GM18520 (cell line): Measurements from ENCODE around the gene ADCK2.
"Not testable (repeated sequence)": the region's sequence is repeated elsewhere in the genome, so short reads cannot be mapped to it uniquely, and the experiment has no call there.

Experiments used
- ATAC-seq: cut with Tn5 transposase; IDR thresholded peaks from one replicate; pipeline ENCODE4 v1.9.1; 2021; ENCODE audit not compliant: unreplicated experiment

ADCK2 gene

GRCh38 chr7:140673774-140674155, 1.0 kb downstream of the ADCK2 start:
- no peak for ATAC-seq

- no peak for ATAC-seq
These were observed 1.6 kb downstream of the ADCK2 start for GRCh38 chr7:140674356-140674800.

DNA sequence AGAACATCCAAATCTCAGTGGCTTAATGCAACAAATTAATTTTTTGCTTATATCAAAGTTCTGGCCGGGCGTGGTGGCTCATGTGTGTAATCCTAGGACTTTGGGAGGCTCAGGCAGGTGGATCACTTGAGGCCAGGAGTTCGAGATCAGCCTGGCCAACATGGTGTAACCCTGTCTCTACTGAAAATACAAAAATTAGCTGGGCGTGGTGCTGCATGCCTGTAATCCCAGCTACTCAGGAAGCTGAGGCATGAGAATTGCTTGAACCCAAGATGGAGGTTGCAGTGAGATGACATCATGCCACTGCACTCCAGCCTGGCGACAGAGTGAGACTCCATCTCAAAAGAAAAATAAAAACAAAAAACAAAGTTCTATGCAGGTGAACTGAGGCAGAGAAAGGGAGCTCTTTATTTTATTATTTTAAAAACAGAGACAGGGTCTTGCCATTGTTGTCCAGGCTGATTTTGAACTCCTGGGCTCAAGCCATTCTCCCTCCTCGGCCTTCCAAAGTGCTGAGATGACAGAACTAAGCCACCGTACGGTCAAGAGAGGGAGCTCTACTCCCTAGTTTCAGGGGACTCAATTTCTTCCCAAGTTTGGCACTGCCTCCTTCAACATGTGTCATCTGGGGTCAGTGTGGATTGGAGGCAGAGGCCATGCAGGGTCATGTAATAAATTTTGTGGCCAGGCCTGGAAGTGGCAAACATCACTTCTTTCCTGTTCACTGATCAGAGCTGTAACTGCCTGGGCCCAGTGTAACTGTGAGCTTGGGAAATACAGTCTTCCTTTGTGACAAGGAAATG, 2.4 kb downstream of the ADCK2 start:
- no peak for ATAC-seq

GRCh38 chr7:140675726-140676125, 3.0 kb downstream of the ADCK2 start:
- no peak for ATAC-seq

DNA sequence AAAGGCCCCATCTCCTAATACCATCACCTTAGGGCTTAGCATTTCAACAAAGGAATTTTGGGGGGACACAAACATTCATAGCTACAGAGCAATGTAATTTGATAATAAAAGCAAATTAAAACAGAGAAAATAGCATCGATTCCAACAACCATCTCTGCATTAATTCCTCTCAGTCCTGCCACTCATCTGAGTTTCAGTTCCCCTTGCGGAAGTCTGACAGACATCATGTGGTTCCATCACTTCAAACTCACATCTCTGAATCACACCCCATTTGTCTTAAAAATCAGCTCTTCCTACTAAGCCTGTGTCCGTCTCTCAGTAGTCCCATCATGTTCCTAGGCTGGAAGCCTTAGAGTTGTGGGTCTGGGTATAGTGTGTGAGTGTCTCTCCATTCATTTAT, 3.6 kb downstream of the ADCK2 start:
- ATAC-seq: peak; percentile 56

GRCh38 chr7:140676956-140677355, 4.2 kb downstream of the ADCK2 start:
- ATAC-seq: not testable (repeated sequence)

DNA sequence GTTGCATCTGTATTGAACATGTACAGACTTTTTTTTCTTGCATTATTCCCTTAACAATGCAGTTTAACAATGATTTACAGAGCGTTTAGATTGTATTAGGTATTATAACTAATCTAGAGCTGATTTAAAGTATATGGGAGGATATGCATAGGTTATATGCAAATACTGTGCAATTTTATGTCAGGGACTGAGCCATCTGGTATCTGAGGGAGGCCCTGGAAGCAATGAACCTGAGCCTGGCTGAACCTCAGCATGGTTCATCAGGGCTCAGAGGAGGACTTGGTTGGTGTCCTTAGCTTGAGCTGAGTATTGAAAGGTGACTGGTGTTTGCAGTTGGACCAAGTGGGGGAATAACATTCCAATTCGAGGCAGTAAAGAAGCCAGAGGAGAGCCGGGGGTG, 4.8 kb downstream of the ADCK2 start:
- no peak for ATAC-seq

DNA sequence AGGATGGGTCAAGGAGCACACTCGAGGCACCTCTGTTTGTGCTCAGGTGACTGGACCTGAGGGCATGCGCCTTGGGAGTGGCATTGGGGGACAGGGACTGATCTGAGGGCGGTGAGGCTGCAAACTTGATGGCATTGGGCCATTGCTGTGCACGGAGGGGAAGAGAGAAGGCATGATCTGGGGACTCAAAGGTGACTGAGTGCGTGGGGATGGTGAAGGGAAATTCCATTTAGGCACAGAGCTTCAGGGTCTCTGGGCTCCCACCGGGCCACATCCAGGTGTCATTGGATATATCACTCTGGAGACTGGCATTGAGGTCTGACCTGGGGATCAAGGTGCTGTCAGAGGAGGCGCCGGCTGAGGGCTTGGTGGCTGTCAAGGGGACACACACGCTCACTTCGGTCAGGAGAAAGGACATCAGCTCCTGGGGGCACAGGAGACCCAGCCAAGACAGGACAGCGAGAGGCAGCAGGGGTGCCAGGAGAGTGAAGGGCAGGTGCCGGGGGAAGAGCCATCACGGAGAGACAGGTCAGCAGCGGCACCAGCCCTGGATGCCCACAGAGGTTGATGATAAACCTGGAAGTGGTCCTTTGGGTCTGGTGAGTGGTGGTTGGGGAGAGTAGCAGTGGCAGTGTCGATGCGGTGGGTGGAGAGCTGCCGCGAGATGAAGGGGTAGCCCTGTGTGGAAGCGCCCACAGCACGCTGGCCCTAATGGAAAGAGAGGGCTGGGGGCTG, 5.5 kb downstream of the ADCK2 start:
- no peak for ATAC-seq

DNA sequence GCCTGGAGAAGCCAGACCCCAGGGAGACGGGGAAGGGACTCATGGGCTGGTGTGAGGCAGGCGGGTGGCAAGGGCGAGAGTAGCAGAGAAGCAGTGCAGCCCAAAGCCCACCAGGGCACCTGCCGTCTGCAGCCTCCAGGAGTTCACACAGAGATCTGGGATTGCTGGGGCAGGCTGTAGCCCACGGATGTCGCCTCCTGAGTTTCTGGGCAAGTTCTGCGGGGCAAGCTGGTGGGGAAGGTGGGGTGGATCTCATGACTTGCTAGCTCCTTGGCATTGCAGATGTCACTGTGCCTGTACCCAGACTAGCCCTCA, 6.0 kb downstream of the ADCK2 start:
- ATAC-seq: no peak

DNA sequence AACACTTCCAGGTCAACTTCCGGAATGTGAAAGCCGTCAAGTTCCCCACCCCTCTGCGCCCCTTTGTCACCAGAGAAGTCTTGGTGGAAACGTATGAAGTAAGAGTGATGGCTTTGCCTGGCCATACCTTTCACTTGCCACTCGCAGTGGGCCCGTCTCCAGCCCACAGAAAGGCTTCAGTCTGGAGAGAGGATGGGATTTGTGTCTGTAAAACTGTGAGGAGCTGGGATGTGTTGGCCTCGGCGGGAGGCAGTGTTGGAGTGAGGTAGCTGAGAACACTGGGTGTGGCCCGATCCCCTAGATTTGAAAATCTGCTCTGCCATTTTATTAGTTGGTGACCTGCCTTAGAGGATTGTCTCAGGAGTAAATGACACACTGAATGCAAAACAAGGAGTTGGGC, 6.4 kb downstream of the ADCK2 start:
- ATAC-seq: no peak

DNA sequence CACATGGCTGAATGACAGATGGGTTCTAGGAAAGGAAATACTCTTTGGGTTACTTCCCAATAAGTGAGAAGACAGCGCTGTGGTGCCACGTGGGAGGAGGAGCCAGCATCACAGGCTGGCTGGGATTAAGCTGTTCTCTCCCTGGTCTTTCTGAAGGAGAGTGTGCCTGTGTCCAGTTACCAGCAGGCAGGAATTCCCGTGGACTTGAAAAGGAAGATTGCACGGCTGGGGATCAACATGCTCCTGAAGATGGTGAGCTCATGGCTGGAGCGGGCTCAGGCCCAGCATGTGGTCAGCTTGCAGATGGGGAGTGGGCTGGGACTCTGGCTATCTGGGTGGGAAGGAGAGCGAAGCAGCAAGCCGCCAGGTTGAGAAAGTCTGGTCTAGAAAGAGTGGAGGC, 8.1 kb downstream of the ADCK2 start:
- ATAC-seq: no peak

GRCh38 chr7:140681766-140682165, 9.0 kb downstream of the ADCK2 start:
- no peak for ATAC-seq

DNA sequence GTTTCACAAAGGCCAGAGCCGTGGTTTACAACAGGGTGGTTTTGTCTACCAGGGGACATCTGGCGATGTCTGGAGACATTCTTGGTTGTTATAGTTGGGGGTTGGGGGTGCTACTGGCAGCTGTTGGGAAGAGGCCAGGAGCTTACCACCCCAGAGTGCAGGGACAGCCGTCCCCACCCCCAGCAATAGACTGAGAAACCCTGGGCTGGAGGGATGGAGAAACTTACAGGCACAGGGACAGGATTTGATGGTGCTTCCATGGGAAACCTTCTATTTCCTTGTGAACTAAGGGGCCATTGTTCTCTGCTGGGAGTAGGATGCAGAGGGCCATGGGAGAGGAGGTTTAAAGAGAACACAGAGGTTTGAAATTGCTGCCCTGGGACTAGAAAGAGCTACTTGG, 10.9 kb downstream of the ADCK2 start:
- no peak for ATAC-seq

GRCh38 chr7:140684066-140684950, 11.6 kb downstream of the ADCK2 start:
- no peak for ATAC-seq

- no peak for ATAC-seq
These were observed 12.8 kb downstream of the ADCK2 start for GRCh38 chr7:140685407-140686087.

DNA sequence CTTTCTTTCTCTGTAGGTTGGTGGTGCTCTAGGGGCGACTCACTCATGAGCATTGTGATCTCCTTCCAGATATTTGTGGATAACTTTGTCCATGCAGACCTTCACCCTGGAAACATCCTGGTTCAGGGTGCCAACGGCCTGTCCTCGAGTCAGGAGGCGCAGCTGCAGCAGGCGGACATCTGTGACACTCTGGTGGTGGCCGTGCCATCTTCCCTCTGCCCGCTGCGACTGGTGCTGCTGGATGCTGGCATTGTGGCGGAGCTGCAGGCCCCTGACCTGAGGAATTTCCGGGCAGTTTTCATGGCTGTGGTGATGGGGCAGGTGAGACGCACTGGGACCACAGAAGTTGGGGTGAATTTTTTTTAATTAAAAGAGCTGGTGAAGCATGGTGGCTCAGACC, 14.2 kb downstream of the ADCK2 start:
- no peak for ATAC-seq

DNA sequence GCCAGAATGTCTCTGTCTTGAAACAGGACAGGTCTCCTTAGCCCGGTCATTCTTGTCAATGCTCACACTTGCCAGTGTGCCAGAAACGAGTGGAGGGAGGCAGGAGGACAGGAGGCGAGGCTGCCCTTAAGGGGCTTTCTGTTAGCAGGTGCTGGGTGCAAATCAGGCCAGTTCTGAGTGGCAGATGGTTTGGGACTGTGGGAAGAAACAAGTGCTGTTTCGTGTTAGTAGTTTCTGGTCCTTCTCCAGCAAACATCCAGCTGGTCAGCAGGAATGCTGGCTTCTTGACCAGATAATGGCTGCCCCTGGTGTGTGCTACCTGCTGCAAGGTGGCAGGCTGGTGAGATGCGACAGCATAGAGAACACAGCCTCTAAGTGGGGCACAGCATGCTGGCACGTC, 15.6 kb downstream of the ADCK2 start:
- ATAC-seq: no peak

DNA sequence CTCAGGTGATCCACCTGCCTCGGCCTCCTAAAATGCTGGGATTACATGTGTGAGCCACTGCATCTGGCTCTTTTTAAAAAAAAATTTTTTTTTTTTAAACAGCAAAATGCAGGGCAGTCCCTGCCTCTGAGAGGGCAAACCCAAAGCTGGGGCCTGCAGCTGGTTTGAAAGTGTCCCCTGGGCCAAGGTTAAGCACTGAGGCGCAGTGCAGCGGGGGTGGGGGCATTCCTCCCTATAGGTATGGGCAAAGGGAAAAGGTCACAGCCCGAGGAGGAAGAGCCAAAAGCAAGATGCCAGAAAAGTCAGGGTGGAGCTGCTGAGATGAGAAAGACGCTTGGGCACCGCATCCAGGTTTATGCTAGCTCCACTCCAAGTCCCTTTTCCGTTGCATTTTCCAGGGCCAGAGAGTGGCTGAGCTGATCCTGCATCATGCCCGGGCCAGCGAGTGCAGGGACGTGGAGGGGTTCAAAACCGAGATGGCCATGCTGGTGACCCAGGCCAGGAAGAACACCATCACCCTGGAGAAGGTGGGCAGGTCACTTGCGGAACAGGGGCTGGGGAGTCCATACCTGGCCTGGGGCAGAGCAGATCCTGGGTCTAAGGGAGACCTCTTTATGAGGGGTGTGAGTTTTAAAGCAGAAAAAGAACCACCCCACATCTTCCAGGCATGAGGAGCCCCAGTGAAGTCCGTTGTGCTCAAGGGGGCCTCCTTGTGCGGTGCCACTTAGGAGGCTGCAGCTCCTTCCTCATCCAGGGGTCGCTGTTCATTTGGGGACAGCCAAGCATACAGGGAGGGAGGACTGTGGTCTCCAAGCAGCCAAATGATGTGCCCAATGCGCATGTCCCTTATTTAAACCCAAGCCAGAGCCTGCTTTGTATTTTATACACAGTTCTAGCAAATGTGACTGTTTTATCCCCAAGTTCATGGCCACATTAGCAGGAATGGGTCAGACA, 16.7 kb downstream of the ADCK2 start:
- ATAC-seq: no peak

DNA sequence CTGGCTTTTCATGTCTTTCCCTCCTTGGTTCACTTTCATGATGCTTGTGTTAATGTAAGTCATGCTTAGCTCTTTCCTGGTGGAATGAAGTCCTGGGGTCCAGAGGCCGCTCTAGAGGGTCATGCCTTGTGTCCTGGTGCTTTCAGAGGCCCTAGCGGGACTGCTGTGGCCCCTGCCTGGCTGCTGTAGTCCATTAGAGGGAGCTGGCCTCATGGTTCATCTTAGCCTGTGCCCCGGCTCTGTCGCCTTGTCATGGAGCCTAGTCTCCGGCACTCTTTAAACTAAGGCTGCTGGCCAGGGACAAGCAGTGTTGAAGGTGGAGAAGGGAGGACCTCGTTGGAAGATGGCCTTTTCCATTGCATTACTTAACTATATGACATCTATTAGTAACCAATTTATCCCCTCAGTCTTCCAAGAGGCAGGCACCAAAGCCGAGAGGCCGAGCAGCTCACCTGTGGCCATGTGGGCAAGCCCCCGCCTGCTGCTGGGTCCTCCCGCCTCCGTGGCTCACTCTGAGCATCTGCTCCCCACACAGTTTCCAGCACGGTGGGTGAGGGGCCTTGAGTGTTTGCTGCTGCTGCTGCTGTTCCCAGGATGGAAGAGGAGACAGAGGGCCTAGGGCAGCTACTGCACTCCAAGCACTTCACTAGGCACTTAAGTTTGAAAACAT, 18.8 kb downstream of the ADCK2 start:
- no peak for ATAC-seq
